Mononuclear cell (primary cell): ENCODE measurements around the gene C6orf136. TPM values are rescaled to one million over a fixed set of nuclear protein-coding genes. Genes with fewer than 3 reads are reported as not detected.
"Not testable (repeated sequence)": the region's sequence is repeated elsewhere in the genome, so short reads cannot be mapped to it uniquely, and the experiment has no call there.

Experiments used
- H3K27me3 ChIP-seq: 2 replicates; pipeline ENCODE4 v1.6.0; 2011; ENCODE audit warnings: low read length, control low read depth; ENCODE audit not compliant: insufficient read depth
- H3K4me1 ChIP-seq: 2 replicates; pipeline ENCODE4 v1.5.1; 2011; ENCODE audit warnings: mild to moderate bottlenecking, low read length, control low read depth; ENCODE audit not compliant: insufficient read depth
- H3K4me3 ChIP-seq: 2 replicates; pipeline ENCODE4 v1.5.1; 2011; ENCODE audit warnings: mild to moderate bottlenecking, low read length, moderate library complexity
- H3K9me3 ChIP-seq: 2 replicates; pipeline ENCODE4 v1.5.1; 2011; ENCODE audit warnings: low read depth, mild to moderate bottlenecking, control low read depth, low read length
- total RNA-seq: library from RNA; depleted of rRNA; stranded (reverse); fragments of >200 nt; gene quantifications from one replicate; pipeline ENCODE4 v1.2.3, GENCODE V29; 2012

C6orf136 gene
- total RNA-seq, 1 donor, result 12.5 TPM

- no peak overlapping the region for H3K4me3 ChIP-seq
Measured at GRCh38 chr6:30635834-30636233, 11.1 kb upstream of the C6orf136 start.

DNA sequence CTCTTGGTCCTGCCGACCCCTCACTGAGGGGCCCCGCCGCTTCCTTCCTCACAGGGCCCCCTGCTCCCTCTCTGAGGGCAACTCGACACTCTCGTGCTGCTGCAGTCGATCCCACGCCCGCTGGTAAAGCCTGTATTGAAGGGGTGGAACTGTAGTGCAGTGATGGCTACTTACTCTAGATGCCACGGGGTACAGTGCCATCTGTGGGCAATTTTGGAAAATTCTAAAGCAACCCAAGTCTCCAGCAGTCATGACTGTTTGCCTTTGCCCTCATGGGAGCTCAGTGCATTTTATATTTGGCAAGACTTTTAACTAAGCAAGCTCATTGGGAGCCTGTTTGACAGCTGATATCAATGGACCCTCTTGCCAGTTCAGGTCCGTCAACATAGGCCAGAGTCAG is 6.5 kb upstream of the C6orf136 start:
- Histone ChIP-seq H3K9me3 (no peaks in the 10 kb centered on the region), H3K27me3 (no peaks in the 10 kb centered on the region), H3K4me3 (no peak overlapping the region), H3K4me1 (peaks cover 23% of the 10 kb centered on the region)

More at GRCh38 chr6:30635834-30636233, 11.1 kb upstream of the C6orf136 start:
- Histone ChIP-seq H3K4me1 (no peaks in the 10 kb centered on the region), H3K27me3 (no peaks in the 10 kb centered on the region), H3K9me3 (no peaks in the 10 kb centered on the region)

DNA sequence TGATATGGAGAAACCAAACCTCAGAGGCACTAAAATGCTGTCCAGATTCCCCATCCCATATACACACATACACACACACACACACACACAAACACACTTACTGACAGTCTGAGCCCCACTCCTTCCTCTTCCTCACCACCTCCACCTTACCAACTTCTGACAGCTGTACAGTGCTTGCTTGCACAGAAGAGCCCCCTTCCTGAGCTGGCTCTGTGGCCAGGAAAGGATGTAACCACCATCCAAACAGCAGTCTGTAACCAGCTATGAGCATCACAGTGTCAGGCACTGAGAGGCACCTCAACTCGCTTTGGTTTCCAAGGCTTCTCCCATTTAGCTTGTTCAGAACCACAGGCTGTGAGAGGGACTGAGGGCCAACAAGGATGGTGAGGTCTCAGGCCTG is 5.9 kb upstream of the C6orf136 start:
- H3K4me1 ChIP-seq, result peaks cover 29% of the 10 kb centered on the region
- H3K9me3 ChIP-seq, result no peaks in the 10 kb centered on the region
- no peaks in the 10 kb centered on the region for H3K27me3 ChIP-seq
- H3K4me3 ChIP-seq, result no peak overlapping the region

- no peak overlapping the region for H3K4me3 ChIP-seq
- no peaks in the 10 kb centered on the region for H3K27me3 ChIP-seq
- no peaks in the 10 kb centered on the region for H3K9me3 ChIP-seq
- H3K4me1 ChIP-seq, result peaks cover 44% of the 10 kb centered on the region
Measured at GRCh38 chr6:30643656-30644055, 3.3 kb upstream of the C6orf136 start.

DNA sequence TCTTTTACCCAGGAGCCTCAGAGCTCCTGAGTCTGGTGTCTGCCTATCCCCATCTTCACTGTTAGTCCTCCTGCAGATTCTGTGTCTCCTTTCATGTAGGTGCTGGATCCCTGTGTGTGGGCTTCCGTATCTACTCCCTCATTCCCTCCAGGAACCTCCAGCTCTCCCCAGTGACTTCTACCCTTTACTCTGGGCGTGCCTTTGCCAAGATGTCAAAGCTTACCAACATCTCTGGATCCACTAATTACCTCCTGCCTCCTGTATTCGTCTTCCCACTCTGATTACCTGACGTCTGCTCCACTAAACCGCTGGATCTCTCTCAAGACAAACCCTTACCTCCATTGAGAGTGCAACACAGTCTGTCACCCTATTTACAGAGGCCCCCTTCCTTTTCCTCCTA is 2.2 kb upstream of the C6orf136 start:
- H3K27me3 ChIP-seq, result no peaks in the 10 kb centered on the region
- no peak overlapping the region for H3K4me3 ChIP-seq
- no peaks in the 10 kb centered on the region for H3K9me3 ChIP-seq
- H3K4me1 ChIP-seq, result peaks cover 44% of the 10 kb centered on the region

GRCh38 chr6:30645989-30646388 is 944 bp upstream of the C6orf136 start:
- no peaks in the 10 kb centered on the region for H3K9me3 ChIP-seq
- H3K4me1 ChIP-seq, result peaks cover 44% of the 10 kb centered on the region
- no peak overlapping the region for H3K4me3 ChIP-seq
- H3K27me3 ChIP-seq, result no peaks in the 10 kb centered on the region

GRCh38 chr6:30647242-30648116 is 546 bp downstream of the C6orf136 start:
- Histone ChIP-seq H3K4me3 (peak overlapping the region; percentile 91), H3K27me3 (no peaks in the 10 kb centered on the region), H3K4me1 (peaks cover 44% of the 10 kb centered on the region), H3K9me3 (no peaks in the 10 kb centered on the region)

DNA sequence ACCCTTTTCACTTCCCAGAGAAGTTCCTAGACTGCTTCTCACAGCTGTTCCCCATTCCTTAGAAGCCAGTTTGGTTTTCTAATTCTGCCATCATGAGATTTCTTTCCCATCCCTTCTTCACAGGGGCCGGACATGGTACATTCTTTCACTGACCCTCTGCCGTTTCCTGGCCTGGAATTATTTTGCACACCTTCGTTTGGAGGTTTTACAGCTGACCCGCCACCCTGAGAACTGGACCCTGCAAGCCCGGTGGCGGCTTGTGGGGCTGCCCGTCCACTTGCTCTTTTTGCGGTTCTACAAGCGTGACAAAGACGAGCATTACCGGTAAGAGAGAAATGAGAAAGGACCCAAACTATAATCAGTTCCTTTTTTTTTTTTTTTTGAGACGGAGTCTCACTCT is 4.2 kb downstream of the C6orf136 start:
- peaks cover 14% of the 10 kb centered on the region for H3K4me1 ChIP-seq
- no peaks in the 10 kb centered on the region for H3K9me3 ChIP-seq
- no peak overlapping the region for H3K4me3 ChIP-seq
- no peaks in the 10 kb centered on the region for H3K27me3 ChIP-seq

DNA sequence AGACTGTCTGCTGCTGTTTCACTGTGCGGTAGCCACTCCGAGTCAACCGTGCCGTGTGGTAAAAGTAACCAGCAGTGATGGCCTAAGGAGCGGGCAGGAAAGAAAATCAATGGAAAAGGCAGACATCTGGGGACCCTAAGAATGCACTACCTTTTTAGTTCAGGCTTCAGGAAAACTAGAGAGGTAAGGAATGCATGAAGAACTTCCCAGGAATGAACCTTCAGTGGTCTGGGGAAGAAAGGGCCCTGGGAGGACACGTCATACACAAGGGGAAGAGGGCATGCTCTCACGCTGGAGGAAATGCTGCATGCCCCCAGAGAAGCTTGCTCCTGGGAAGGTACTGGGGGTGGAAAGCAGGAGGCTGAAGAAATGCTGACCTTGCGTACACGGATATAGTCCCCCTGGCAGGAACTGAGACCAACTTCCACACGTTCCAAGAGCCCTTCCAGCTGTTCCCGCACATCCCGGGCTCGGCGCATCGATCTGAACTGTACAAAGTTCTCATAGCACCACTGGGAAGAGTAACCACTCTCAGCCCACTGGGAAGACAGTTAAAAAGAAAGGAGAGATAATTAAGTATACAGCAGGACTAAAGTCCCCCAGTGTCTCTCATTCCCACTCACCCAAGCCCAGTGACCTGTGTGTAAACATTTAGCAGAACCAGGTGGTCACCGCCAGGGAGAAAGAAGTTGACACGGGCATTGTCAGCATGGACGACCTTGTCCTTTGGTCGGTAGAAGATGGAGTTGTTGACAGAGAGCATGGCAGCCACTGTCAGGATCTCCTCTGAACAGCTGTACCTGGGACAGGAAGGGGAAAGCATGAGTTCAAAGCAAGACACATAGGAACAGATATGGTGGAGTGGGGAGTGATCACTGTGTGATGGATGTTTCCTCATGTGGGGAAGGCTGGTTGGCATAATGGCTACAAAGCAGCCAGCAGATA is 8.1 kb downstream of the C6orf136 start:
- Histone ChIP-seq H3K4me1 (peaks cover 7% of the 10 kb centered on the region), H3K4me3 (no peak overlapping the region), H3K9me3 (no peaks in the 10 kb centered on the region), H3K27me3 (no peaks in the 10 kb centered on the region)

DNA sequence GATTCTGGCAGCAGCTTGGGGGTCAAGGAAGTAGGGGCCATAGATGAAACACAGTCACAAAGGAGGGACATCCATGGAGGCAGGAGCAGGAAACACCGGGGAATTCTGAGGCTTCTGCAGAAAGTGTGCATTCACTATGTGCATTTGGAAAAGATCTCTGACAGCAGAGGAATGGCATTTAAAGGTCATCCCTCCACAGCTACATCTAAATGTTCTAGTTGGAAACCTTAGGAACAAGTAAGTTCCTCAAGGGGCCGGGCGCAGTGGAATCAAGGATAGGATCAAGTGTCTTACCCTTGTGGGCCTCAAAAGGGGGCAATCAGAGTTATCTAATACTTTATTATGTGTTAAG is 8.8 kb downstream of the C6orf136 start:
- H3K4me3 ChIP-seq, result no peak overlapping the region
- peaks cover 7% of the 10 kb centered on the region for H3K4me1 ChIP-seq
- H3K9me3 ChIP-seq, result no peaks in the 10 kb centered on the region
- H3K27me3 ChIP-seq, result no peaks in the 10 kb centered on the region

DNA sequence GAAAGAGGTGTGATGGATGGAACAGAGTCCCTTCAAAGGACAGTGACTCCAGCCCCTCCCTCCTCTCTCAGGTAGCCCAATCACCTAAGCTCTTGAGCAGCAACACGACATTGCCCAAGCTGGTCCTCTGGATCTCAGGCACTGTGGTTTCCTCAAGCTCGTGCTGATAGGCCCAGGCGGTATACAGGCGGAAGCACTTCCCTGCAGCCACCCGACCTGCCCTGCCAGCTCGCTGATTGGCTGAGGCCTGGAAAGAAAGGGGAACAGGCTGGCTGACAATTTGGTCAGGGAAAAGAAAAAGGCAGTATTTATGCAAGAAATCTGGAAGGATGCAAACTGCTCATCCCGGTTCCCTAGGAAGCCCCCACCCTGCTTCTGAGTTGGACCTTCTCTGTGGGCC is 9.6 kb downstream of the C6orf136 start:
- Histone ChIP-seq H3K4me3 (no peak overlapping the region), H3K4me1 (peaks cover 7% of the 10 kb centered on the region), H3K27me3 (no peaks in the 10 kb centered on the region), H3K9me3 (no peaks in the 10 kb centered on the region)

DNA sequence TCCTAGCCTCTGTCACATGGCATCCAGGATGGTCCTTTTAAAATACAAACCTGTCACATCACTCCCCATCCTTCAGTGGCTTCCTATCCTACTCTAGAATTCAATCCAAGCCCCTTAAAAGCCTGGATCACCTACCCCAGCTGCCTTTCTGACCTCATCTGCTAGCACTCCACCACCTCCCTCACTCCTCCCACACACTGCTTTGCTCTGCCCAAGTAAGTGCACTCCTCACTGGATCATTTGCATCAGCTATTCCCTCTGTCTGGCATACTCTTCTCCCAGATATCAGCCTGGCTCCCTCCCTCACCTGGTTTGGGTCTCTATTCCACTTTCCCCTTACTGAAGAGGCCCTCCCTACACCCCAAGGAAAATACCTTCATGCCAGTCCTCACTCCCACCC is 10.5 kb downstream of the C6orf136 start:
- Histone ChIP-seq H3K9me3 (no peaks in the 10 kb centered on the region), H3K4me1 (peaks cover 7% of the 10 kb centered on the region), H3K4me3 (no peak overlapping the region), H3K27me3 (no peaks in the 10 kb centered on the region)

DNA sequence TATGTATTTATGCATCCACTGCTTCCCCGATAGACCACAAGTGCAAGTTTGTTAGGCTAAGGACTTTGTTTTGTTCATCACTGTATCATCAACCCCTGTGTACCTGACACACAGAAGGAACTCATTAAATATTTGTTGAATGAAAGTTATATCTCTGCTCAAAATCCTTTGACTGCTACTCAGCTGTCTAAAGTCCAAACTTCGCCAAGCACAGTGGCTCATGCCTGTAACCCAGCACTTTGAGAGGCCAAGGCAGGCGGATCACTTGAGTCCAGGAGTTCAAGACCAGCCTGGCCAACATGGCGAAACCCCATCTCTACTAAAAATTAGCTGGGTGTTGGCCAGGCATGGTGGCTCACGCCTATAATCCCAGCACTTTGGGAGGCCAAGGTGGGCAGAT is 11.0 kb downstream of the C6orf136 start:
- not testable (repeated sequence) for H3K4me3 ChIP-seq, H3K4me1 ChIP-seq, H3K9me3 ChIP-seq, H3K27me3 ChIP-seq

- H3K4me3 ChIP-seq, result no peak overlapping the region
- H3K27me3 ChIP-seq, result no peaks in the 10 kb centered on the region
- H3K4me1 ChIP-seq, result no peaks in the 10 kb centered on the region
- H3K9me3 ChIP-seq, result no peaks in the 10 kb centered on the region
Measured at GRCh38 chr6:30664994-30665767, 18.2 kb downstream of the C6orf136 start.

GRCh38 chr6:30666300-30666699 is 19.4 kb downstream of the C6orf136 start:
- H3K9me3 ChIP-seq, H3K4me3 ChIP-seq, H3K27me3 ChIP-seq, H3K4me1 ChIP-seq: not testable (repeated sequence)
